Neural cell (in vitro differentiated cells): ENCODE results near the gene WIPI1.

Experiments used
- EP300 ChIP-seq: fragments of 450-650 bp; conservative IDR thresholded peaks from 2 replicates; pipeline ENCODE4 v1.6.1; 2014; ENCODE audit warnings: antibody characterized with exemption, mild to moderate bottlenecking, moderate library complexity; ENCODE audit not compliant: poor library complexity, severe bottlenecking
- EZH2 ChIP-seq: fragments of 200-600, 300-800 bp; shearing (Covaris generic), sonication (generic); IDR thresholded peaks from 2 replicates; pipeline ENCODE4 v1.6.1; 2014; ENCODE audit warnings: antibody characterized with exemption, low read length, borderline replicate concordance, mild to moderate bottlenecking; ENCODE audit not compliant: insufficient read depth, poor library complexity, severe bottlenecking
- POLR2AphosphoS5 ChIP-seq: IDR thresholded peaks from 2 replicates; pipeline ENCODE4 v1.6.1; 2012
- RAD21 ChIP-seq: fragments of 450-650 bp; conservative IDR thresholded peaks from 2 replicates; pipeline ENCODE4 v1.6.1; 2014; ENCODE audit warnings: antibody characterized with exemption, mild to moderate bottlenecking, moderate library complexity
- TAF1 ChIP-seq: IDR thresholded peaks from 2 replicates; pipeline ENCODE4 v1.6.1; 2012; ENCODE audit warnings: low read depth
- TF ChIP-seq, protein P1 (sequence below): fragments of 450-650 bp; IDR thresholded peaks from 2 replicates; pipeline ENCODE4 v1.5.1; 2014; ENCODE audit warnings: antibody characterized with exemption, mild to moderate bottlenecking, moderate library complexity; ENCODE audit not compliant: poor library complexity, severe bottlenecking
- TF ChIP-seq, protein P2 (sequence below): IDR thresholded peaks from 2 replicates; pipeline ENCODE4 v1.6.1; 2012; ENCODE audit warnings: borderline replicate concordance

GRCh38 chr17:68463211-68464019 is 6.1 kb upstream of the WIPI1 start:
- TF ChIP-seq, protein P1, sequence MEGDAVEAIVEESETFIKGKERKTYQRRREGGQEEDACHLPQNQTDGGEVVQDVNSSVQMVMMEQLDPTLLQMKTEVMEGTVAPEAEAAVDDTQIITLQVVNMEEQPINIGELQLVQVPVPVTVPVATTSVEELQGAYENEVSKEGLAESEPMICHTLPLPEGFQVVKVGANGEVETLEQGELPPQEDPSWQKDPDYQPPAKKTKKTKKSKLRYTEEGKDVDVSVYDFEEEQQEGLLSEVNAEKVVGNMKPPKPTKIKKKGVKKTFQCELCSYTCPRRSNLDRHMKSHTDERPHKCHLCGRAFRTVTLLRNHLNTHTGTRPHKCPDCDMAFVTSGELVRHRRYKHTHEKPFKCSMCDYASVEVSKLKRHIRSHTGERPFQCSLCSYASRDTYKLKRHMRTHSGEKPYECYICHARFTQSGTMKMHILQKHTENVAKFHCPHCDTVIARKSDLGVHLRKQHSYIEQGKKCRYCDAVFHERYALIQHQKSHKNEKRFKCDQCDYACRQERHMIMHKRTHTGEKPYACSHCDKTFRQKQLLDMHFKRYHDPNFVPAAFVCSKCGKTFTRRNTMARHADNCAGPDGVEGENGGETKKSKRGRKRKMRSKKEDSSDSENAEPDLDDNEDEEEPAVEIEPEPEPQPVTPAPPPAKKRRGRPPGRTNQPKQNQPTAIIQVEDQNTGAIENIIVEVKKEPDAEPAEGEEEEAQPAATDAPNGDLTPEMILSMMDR, result peak; percentile 38
- no peak for TF ChIP-seq POLR2AphosphoS5
- no peak for TF ChIP-seq RAD21
- TF ChIP-seq EP300, result no peak
- TF ChIP-seq, protein P2, sequence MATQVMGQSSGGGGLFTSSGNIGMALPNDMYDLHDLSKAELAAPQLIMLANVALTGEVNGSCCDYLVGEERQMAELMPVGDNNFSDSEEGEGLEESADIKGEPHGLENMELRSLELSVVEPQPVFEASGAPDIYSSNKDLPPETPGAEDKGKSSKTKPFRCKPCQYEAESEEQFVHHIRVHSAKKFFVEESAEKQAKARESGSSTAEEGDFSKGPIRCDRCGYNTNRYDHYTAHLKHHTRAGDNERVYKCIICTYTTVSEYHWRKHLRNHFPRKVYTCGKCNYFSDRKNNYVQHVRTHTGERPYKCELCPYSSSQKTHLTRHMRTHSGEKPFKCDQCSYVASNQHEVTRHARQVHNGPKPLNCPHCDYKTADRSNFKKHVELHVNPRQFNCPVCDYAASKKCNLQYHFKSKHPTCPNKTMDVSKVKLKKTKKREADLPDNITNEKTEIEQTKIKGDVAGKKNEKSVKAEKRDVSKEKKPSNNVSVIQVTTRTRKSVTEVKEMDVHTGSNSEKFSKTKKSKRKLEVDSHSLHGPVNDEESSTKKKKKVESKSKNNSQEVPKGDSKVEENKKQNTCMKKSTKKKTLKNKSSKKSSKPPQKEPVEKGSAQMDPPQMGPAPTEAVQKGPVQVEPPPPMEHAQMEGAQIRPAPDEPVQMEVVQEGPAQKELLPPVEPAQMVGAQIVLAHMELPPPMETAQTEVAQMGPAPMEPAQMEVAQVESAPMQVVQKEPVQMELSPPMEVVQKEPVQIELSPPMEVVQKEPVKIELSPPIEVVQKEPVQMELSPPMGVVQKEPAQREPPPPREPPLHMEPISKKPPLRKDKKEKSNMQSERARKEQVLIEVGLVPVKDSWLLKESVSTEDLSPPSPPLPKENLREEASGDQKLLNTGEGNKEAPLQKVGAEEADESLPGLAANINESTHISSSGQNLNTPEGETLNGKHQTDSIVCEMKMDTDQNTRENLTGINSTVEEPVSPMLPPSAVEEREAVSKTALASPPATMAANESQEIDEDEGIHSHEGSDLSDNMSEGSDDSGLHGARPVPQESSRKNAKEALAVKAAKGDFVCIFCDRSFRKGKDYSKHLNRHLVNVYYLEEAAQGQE, result no peak
- TF ChIP-seq TAF1, result no peak
- TF ChIP-seq EZH2, result no peak
